Progenitor cell of endocrine pancreas (in vitro differentiated cells): Measurements from ENCODE around the gene MYO5C. TPM values are rescaled to one million over a fixed set of nuclear protein-coding genes. Genes with fewer than 3 reads are reported as not detected.
A peak's percentile ranks its signal among the peaks of the same experiment; 100 is the strongest.

Experiments used
- DNase-seq: peaks from one replicate; pipeline ENCODE4 v3.0.0; 2021; ENCODE audit warnings: low spot score; ENCODE audit not compliant: unreplicated experiment
- H3K27ac Mint-ChIP-seq: 2 replicates; pipeline ENCODE4 v1.8.0; 2021; ENCODE audit warnings: mild to moderate bottlenecking, moderate library complexity, mixed read lengths
- H3K27me3 Mint-ChIP-seq: 2 replicates; pipeline ENCODE4 v1.8.0; 2021; ENCODE audit warnings: mixed read lengths
- H3K36me3 Mint-ChIP-seq: 2 replicates; pipeline ENCODE4 v1.8.0; 2022; ENCODE audit warnings: mixed read lengths; ENCODE audit not compliant: insufficient read depth
- H3K4me1 Mint-ChIP-seq: 2 replicates; pipeline ENCODE4 v1.8.0; 2021; ENCODE audit warnings: low read depth, mixed read lengths
- H3K4me3 Mint-ChIP-seq: 2 replicates; pipeline ENCODE4 v1.8.0; 2021; ENCODE audit warnings: low read depth, mild to moderate bottlenecking, moderate library complexity, mixed read lengths
- H3K9me3 Mint-ChIP-seq: 2 replicates; pipeline ENCODE4 v1.8.0; 2021; ENCODE audit warnings: low read depth, mixed read lengths
- CTCF ChIP-seq: fragments of 200-600 bp; sonication (generic); IDR thresholded peaks from one replicate; pipeline ENCODE4 v1.5.0; 2021; ENCODE audit warnings: antibody characterized with exemption, mild to moderate bottlenecking; ENCODE audit not compliant: unreplicated experiment
- total RNA-seq: library from RNA; stranded (reverse); gene quantifications from 2 replicates; pipeline ENCODE4 v1.2.1, GENCODE V29; 2021

The MYO5C gene
- total RNA-seq, 1 donor from 2014 or later: 65.6 TPM

GRCh38 chr15:52234596-52235541 lies 60.7 kb downstream of the MYO5C start:
- Mint-ChIP-seq H3K27me3 (no peaks in the 10 kb centered on the region), H3K27ac (no peak overlapping the region), H3K4me3 (no peak overlapping the region), H3K36me3 (peaks cover 25% of the 10 kb centered on the region), H3K4me1 (peaks cover 3% of the 10 kb centered on the region), H3K9me3 (no peaks in the 10 kb centered on the region)
- DNase-seq: no peak
- no peak for TF ChIP-seq CTCF

GRCh38 chr15:52233405-52233804 lies 62.2 kb downstream of the MYO5C start:
- Mint-ChIP-seq H3K4me3 (no peak overlapping the region), H3K9me3 (no peaks in the 10 kb centered on the region), H3K4me1 (peaks cover 3% of the 10 kb centered on the region), H3K27ac (peak overlapping the region; percentile 12), H3K36me3 (peaks cover 23% of the 10 kb centered on the region), H3K27me3 (no peaks in the 10 kb centered on the region)
- no peak for DNase-seq
- no peak for TF ChIP-seq CTCF

- no peak for TF ChIP-seq CTCF
- no peaks in the 10 kb centered on the region for H3K27me3 Mint-ChIP-seq
- peaks cover 3% of the 10 kb centered on the region for H3K4me1 Mint-ChIP-seq
- DNase-seq: no peak
- H3K36me3 Mint-ChIP-seq: peaks cover 21% of the 10 kb centered on the region
- no peak overlapping the region for H3K27ac Mint-ChIP-seq
- no peaks in the 10 kb centered on the region for H3K9me3 Mint-ChIP-seq
- no peak overlapping the region for H3K4me3 Mint-ChIP-seq
These were observed 63.3 kb downstream of the MYO5C start for GRCh38 chr15:52232327-52232726.

GRCh38 chr15:52230073-52230472 lies 65.5 kb downstream of the MYO5C start:
- peaks cover 18% of the 10 kb centered on the region for H3K36me3 Mint-ChIP-seq
- H3K27ac Mint-ChIP-seq: no peak overlapping the region
- no peak overlapping the region for H3K4me3 Mint-ChIP-seq
- DNase-seq: no peak
- peaks cover 3% of the 10 kb centered on the region for H3K4me1 Mint-ChIP-seq
- H3K27me3 Mint-ChIP-seq: no peaks in the 10 kb centered on the region
- H3K9me3 Mint-ChIP-seq: no peaks in the 10 kb centered on the region
- no peak for TF ChIP-seq CTCF

DNA sequence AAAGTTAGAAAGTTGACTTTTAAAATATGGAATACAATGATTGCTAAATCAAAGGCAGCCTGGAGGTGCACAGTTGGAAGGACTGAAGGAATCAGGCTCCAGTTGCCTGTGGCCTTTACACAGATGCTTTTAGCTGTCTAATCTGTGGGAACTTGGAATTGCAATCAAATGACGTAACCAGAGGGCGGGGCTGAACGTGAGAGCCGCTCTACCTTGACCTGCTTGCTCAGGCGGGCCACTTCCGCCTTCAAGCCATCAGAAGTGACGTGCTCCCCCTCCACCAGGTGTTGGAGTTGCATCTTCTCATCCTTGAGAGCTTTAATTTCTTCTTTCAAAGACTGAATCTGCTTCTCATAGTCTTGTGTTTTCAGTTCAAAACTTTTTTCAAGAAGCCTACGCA lies 66.7 kb downstream of the MYO5C start:
- H3K4me3 Mint-ChIP-seq: no peak overlapping the region
- DNase-seq: no peak
- H3K27me3 Mint-ChIP-seq: no peaks in the 10 kb centered on the region
- peaks cover 20% of the 10 kb centered on the region for H3K36me3 Mint-ChIP-seq
- no peak overlapping the region for H3K27ac Mint-ChIP-seq
- peaks cover 3% of the 10 kb centered on the region for H3K4me1 Mint-ChIP-seq
- no peak for TF ChIP-seq CTCF
- no peaks in the 10 kb centered on the region for H3K9me3 Mint-ChIP-seq
